HepG2 (cell line): ENCODE data around the gene TMEM8B. TPM values are rescaled to one million over a fixed set of nuclear protein-coding genes. Genes with fewer than 3 reads are reported as not detected.

Source experiments
- CSRNP1 ChIP-seq: sonication (generic); formaldehyde crosslinking; IDR thresholded peaks from 2 replicates; pipeline ENCODE4 v1.8.1; 2023; ENCODE audit warnings: mild to moderate bottlenecking, missing genetic modification reagents
- DRAP1 ChIP-seq: IDR thresholded peaks from 2 replicates; pipeline ENCODE4 v1.6.1; 2016; ENCODE audit warnings: missing genetic modification reagents, missing compliant biosample characterization
- HCFC1 ChIP-seq: fragments of 150-350 bp; IDR thresholded peaks from 2 replicates; pipeline ENCODE4 v1.6.1; 2014; ENCODE audit warnings: low read depth, low read length
- HNRNPH1 ChIP-seq: fragments of 200-400 bp; formaldehyde crosslinking; optimal IDR thresholded peaks from 2 replicates; pipeline ENCODE3; 2017; ENCODE audit warnings: mild to moderate bottlenecking, low read depth, low read length
- HOXA7 ChIP-seq: sonication (generic); formaldehyde crosslinking; IDR thresholded peaks from 2 replicates; pipeline ENCODE4 v1.8.1; 2022; ENCODE audit warnings: mild to moderate bottlenecking, missing genetic modification reagents, moderate library complexity
- IKZF4 ChIP-seq: sonication (generic); formaldehyde crosslinking; IDR thresholded peaks from 2 replicates; pipeline ENCODE4 v1.5.1; 2020; ENCODE audit warnings: borderline replicate concordance, mild to moderate bottlenecking, low read depth, missing genetic modification reagents; ENCODE audit errors: not compliant biosample characterization
- KDM2A ChIP-seq: sonication (generic); formaldehyde crosslinking; IDR thresholded peaks from 2 replicates; pipeline ENCODE4 v1.4.0; 2020; ENCODE audit warnings: low read depth, missing genetic modification reagents, borderline replicate concordance
- PAXIP1 ChIP-seq: sonication (generic); formaldehyde crosslinking; conservative IDR thresholded peaks from 2 replicates; pipeline ENCODE4 v1.4.0; 2020; ENCODE audit warnings: mild to moderate bottlenecking, missing genetic modification reagents, moderate library complexity
- PHF21A ChIP-seq: sonication (generic); formaldehyde crosslinking; IDR thresholded peaks from 2 replicates; pipeline ENCODE4 v1.5.0; 2020; ENCODE audit warnings: mild to moderate bottlenecking, missing genetic modification reagents
- TBX3 ChIP-seq: fragments of 450-650 bp; IDR thresholded peaks from 2 replicates; pipeline ENCODE4 v1.6.1; 2017; ENCODE audit warnings: antibody characterized with exemption, mild to moderate bottlenecking, inconsistent platforms, borderline replicate concordance
- THYN1 ChIP-seq: sonication (generic); formaldehyde crosslinking; IDR thresholded peaks from 2 replicates; pipeline ENCODE4 v1.8.1; 2023; ENCODE audit warnings: low read depth, mild to moderate bottlenecking, moderate library complexity, missing genetic modification reagents, borderline replicate concordance
- TOE1 ChIP-seq: sonication (generic); formaldehyde crosslinking; IDR thresholded peaks from 2 replicates; pipeline ENCODE4 v1.4.0; 2020; ENCODE audit warnings: mild to moderate bottlenecking, missing genetic modification reagents
- ZNF124 ChIP-seq: sonication (generic); formaldehyde crosslinking; IDR thresholded peaks from 2 replicates; pipeline ENCODE4 v1.4.0; 2020; ENCODE audit warnings: missing genetic modification reagents
- ZNF234 ChIP-seq: sonication (generic); formaldehyde crosslinking; conservative IDR thresholded peaks from 2 replicates; pipeline ENCODE4 v1.5.1; 2020; ENCODE audit warnings: mild to moderate bottlenecking, missing genetic modification reagents
- ZNF484 ChIP-seq: sonication (generic); formaldehyde crosslinking; IDR thresholded peaks from 2 replicates; pipeline ENCODE4 v1.5.1; 2020; ENCODE audit warnings: mild to moderate bottlenecking, low read depth, missing genetic modification reagents, borderline replicate concordance
- ZNF558 ChIP-seq: sonication (generic); formaldehyde crosslinking; IDR thresholded peaks from 2 replicates; pipeline ENCODE4 v1.9.0; 2022; ENCODE audit warnings: mild to moderate bottlenecking, missing genetic modification reagents, borderline replicate concordance
- ZNF660 ChIP-seq: sonication (generic); formaldehyde crosslinking; IDR thresholded peaks from 2 replicates; pipeline ENCODE4 v1.5.1; 2020; ENCODE audit warnings: mild to moderate bottlenecking, low read depth, missing genetic modification reagents, borderline replicate concordance
- ZNF746 ChIP-seq: sonication (generic); formaldehyde crosslinking; IDR thresholded peaks from 2 replicates; pipeline ENCODE4 v1.8.0; 2022; ENCODE audit warnings: mild to moderate bottlenecking, missing genetic modification reagents
- ZSCAN25 ChIP-seq: sonication (generic); formaldehyde crosslinking; IDR thresholded peaks from 2 replicates; pipeline ENCODE4 v1.8.0; 2022; ENCODE audit warnings: mild to moderate bottlenecking, missing genetic modification reagents
- polyA plus RNA-seq, 8 experiments: library from polyadenylated mRNA; depleted of rRNA in 3 of 8; stranded (reverse) in 7 of 8; unstranded in 1 of 8; fragments of >200 nt; fragmentation: Illumina TruSeq in 4 of 8; extraction: Trizol in 4 of 8; gene quantifications; 2 replicates each; pipeline versions ENCODE4 v1.2.1 to v1.2.3, GENCODE V29; 2011 to 2016; ENCODE audit warnings: low read depth in 4 of 8, missing spikeins in 1 of 8, mixed read lengths in 1 of 8; ENCODE audit not compliant: insufficient read depth in 1 of 8
- total RNA-seq, 5 experiments: library from RNA; depleted of rRNA; stranded (reverse); fragments of >200 nt; fragmentation: Illumina TruSeq; extraction: Trizol; gene quantifications; 2 replicates each; pipeline ENCODE4 v1.2.3, GENCODE V29; 2016; ENCODE audit warnings: low read depth in 1 of 5
- TF ChIP-seq, protein P1 (sequence below): sonication (generic); formaldehyde crosslinking; IDR thresholded peaks from 2 replicates; pipeline ENCODE4 v1.5.1; 2020; ENCODE audit warnings: missing genetic modification reagents, mild to moderate bottlenecking, borderline replicate concordance

Gene TMEM8B
- total and polyA plus RNA-seq, 2 of the 13 experiments (the other 11 are each of a cell fraction or from before 2014, with no cell fraction given) = 2.1 to 2.7 TPM

DNA sequence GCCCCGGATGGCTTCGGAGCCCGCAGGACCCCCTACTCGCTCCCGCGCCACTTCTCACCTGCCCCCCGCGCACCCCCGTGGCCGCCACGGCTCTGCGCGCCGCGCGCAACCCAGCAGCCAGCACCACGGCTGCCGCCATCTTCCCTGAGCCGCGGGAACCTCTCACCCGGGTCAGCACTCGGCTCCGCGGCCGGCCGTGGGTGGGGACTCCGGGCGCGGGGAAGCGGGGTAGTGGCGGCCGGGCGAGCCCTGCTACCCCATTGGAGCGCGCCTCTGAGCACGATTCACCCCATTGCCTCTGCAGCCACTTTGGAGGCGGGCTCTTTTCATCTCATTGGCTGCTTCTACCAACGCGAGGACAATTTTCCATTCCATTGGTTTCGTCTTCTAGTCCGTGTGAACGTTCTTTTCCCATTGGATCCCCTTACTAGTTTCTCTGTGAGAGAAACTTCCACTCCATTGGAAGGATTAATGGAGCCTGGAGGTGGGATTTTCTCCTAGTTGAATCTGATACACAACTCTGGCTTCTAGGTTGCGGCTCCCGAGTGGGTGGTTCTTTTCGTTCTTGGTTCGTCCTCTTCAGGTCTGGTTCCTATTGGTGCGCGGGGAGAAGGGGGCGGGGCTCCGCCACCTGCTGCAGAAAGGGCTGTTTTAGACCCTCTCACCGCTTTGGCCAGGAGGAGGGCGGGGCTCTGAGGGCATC is 14.0 kb upstream of the TMEM8B start, which contains the start of gene HINT2 (continued):
- TF ChIP-seq HNRNPH1 (no peak), ZNF746 (CRISPR knock-in tag) (no peak), ZNF234 (CRISPR knock-in tag) (no peak), THYN1 (CRISPR knock-in tag) (no peak), ZNF484 (CRISPR knock-in tag) (no peak), HOXA7 (no peak), KDM2A (peak; percentile 35; the same call in 1 of the 2 replicates), PAXIP1 (no peak; the same call in 1 of the 2 replicates), IKZF4 (CRISPR knock-in tag) (no peak), ZNF558 (peak; percentile 10; the same call in 1 of the 2 replicates), ZNF124 (CRISPR knock-in tag) (no peak), ZSCAN25 (CRISPR knock-in tag) (no peak), PHF21A (CRISPR knock-in tag) (peak; percentile 66), TBX3 (peak; percentile 67; the same call in 1 of the 2 replicates), HCFC1 (no peak), CSRNP1 (0 out of 2 replicates have a peak, but pooled peaks have one; percentile 46), DRAP1 (CRISPR knock-in tag) (peak; percentile 70), TOE1 (no peak), ZNF660 (CRISPR knock-in tag) (no peak)
- TF ChIP-seq, protein P1, sequence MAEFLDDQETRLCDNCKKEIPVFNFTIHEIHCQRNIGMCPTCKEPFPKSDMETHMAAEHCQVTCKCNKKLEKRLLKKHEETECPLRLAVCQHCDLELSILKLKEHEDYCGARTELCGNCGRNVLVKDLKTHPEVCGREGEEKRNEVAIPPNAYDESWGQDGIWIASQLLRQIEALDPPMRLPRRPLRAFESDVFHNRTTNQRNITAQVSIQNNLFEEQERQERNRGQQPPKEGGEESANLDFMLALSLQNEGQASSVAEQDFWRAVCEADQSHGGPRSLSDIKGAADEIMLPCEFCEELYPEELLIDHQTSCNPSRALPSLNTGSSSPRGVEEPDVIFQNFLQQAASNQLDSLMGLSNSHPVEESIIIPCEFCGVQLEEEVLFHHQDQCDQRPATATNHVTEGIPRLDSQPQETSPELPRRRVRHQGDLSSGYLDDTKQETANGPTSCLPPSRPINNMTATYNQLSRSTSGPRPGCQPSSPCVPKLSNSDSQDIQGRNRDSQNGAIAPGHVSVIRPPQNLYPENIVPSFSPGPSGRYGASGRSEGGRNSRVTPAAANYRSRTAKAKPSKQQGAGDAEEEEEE (CRISPR knock-in tag) = no peak
